Activated T-cell treated with anti-CD3 and anti-CD28 coated beads for 24 hours (primary cell): ENCODE measurements around the gene SLC34A1.

Experiments used
- DNase-seq: peaks from one replicate; pipeline ENCODE4 v3.0.0-alpha.2; 2020; ENCODE audit warnings: low read depth

The SLC34A1 gene

DNA sequence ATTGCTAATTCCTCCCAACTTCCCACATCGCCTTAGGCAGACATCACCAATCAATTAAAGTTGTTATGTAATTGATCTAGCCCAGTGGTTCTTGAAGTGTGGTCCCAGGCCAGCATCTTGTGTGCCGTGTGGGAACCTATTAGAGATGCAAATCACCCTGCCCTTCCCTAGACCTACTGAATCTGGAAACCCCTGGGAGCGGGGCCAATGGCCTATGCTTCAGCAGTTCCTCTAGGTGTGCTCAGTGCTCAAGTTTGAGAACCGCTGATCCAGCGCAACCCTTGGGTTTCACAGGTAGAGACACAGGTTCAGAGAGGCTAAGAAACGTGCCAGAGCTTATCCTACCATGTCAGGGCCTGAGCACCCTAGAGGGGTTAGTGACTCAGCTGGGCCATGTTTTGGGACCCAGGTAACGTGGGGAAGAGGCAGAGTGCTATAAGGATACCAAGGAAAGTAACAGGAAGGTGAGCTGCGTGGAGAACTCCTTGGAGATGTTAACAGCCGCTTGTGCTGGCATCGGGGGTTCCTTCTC is 4.4 kb downstream of the SLC34A1 start:
- DNase-seq: no peak

DNA sequence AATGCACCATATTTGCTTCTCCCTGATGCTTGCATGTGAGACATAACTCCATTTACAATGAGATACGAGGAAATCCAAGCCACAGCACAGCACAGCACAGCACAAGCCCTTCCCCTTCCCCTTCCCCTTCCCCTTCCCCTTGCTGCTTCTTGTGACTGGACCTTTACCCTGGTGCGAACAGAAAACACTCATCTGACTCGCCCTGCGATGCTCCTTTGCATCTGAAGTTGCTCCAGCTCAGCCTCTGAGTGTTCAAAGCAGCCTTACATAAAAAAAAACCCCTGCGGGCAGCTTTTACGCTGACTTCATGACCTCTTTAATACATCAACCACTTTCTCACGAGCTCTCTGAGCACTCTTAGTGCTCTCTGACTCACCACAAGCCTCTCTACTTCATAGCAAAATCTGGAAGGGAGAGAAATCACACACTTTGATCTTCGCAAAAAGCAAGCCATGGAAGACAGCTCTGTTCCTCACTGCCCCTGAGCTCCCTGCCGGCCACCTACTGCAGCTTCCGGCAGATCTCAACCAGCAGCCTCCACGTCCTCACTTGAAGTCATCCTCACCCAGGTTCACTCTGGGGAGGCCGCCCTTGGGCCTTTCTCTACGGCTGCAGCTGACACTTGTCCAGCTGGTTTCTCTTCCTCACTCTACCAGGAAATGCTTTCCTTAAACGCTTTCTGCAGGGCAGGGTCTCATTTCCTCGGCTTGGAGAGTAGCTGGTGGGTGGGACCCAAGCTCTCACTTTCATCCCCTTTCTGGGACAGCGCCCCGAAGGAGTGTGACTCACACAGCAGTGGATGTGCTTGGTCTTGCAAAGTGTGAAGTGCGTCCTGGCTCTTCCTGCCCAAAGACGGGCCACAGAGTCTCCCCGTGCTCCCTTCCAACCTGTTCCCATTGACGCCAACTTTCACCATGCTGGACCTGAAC is 5.3 kb downstream of the SLC34A1 start:
- no peak for DNase-seq

DNA sequence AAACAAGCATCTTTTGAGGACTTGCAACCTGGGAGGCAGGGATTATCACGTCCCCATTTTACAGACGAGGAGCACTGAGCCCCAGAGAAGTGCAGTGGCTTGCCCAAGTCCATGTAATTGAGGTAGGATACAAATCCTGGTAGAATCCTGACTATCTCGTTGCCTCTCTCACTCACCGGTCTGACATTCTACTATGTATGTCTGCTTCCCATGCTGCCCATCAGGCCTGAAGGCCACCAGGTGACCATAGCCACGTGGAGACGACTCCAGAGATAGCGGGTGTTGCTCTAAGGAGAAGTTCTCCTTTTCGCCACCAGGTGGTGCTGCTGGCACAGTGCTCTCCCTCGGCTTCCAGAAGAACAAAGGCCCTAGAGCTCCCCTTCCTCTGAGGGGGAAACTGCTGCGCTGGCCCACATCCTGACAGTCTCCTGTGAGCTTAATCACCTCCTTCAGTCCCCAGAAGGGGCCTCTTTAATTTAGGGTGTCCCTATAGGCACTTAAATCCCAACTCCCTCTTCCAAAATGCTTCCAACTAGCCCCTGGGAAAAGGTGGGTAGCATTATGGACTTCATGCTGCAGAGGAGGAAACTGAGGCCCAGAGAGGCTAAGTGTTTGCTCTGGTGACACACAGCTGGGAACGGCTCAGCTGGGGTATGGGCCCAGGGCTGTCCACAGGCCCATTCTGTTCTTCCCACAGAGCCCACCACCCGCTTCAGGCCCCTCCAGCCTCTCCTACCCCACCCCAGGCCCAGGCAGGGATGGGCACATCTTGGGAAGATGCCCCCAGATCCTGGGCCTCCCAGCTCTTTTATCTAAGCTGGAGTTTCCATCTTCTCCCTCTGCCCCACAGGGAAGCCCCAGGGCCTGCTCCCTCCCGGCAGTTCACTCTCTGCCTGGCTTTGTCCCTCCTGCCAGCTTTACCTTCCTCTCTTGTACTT is 6.4 kb downstream of the SLC34A1 start:
- DNase-seq: peak; percentile 83

DNA sequence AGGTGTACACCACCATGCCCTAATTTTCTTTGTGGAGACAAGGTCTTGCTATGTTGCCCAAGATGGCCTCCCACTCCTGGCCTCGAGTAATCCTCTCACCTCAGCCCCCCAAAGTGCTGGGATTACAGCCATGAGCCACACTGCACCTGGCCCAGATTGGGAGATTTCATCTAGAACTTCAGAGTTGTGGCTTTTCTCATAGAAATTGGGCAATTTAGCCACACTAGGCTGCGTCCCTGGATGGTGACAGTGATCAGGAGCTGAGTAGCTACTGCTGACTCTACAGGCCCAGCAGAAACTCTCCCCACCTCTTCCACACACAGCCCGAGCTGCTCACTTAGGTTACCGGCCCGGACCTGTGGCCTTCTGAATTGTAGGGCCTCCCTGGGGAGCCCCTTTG is 8.5 kb downstream of the SLC34A1 start:
- DNase-seq: no peak

DNA sequence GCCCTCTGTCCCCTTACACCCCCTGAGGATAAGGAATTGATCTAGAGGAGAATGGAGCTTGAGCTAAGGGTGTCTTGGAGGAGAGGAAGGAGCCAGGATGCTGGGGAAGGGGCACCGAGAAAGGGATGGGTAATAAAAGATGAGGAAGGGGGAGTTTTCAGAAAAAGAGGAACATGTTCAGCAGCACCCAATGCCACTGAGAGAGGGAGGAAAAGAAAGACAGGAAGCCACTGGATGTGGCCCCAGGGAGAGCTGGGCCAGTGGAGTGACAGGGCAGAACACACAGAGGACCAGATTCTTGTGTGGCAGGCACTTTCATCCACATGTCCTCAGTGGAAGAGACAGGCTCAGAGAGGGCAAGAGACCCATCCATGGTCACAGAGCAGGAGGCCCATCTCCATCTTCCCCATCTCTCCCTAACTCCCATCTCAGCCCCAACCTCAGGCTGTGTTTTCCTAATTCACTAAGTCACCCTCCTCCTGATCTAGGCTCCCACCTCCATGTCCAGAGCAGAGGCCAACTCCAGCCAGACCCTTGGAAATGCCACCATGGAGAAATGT is 9.1 kb downstream of the SLC34A1 start:
- DNase-seq: no peak

DNA sequence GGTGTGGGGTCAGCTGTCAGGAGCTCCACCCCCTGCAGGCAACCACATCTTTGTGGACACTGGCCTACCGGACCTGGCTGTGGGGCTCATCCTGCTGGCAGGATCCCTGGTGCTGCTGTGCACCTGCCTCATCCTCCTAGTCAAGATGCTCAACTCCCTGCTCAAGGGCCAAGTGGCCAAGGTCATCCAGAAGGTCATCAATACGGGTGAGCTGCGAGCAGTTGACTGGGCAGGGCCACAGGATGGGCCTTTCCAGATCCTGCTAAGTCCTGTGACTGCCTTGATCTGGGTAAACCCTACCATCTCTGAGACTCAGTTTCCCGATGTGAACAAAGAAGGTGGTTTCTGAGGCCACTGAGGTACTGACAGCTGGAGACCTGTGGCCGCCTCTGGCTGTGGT is 9.8 kb downstream of the SLC34A1 start:
- no peak for DNase-seq

DNA sequence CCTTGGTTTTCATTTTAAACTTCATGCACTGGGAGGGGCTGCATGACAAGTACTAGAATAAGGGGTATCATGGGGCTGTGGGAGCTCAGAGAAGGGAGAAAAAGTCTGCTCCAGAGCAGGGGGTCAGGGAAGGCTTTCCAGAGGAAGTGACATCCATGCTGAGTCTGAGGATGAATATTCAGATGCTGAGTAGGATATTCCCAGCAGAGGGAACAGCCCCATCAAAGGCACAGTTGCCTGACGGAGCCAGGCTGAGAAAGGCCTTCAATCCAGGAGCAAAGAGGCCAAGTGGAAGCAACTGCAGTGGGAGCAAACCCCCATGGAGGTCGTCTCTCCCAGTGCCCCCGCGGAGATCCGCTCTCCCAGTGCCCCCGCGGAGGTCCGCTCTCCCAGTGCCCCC is 11.8 kb downstream of the SLC34A1 start:
- DNase-seq: no peak

DNA sequence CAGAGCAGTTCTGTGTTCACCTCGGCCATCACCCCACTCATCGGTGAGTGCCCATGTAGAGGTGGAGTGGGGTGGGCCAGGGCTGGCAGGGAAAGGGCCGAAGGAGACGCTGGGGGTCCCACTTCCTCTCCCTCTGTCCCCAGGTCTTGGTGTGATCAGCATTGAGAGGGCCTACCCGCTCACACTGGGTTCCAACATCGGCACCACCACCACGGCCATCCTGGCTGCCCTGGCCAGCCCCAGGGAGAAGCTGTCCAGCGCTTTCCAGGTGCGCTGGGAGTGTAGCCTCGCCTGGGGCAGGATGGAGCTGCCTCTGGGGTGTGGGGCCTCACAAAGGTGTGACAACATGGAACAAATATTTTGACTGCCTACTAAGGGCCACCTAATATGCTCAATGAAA is 12.6 kb downstream of the SLC34A1 start:
- DNase-seq: no peak

DNA sequence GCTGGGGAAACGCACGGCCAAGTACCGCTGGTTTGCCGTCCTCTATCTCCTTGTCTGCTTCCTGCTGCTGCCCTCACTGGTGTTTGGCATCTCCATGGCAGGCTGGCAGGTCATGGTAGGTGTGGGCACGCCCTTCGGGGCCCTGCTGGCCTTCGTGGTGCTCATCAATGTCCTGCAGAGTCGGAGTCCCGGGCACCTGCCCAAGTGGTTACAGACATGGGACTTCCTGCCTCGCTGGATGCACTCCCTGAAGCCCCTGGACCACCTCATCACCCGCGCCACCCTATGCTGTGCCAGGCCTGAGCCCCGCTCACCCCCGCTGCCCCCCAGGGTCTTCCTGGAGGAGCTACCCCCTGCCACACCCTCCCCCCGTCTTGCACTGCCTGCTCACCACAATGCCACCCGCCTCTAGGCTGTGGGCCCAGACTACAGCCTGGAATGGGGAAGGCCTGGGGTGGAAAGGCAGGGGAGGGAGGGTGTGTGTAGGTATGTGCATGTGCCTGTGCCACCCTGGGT is 13.7 kb downstream of the SLC34A1 start:
- no peak for DNase-seq

DNA sequence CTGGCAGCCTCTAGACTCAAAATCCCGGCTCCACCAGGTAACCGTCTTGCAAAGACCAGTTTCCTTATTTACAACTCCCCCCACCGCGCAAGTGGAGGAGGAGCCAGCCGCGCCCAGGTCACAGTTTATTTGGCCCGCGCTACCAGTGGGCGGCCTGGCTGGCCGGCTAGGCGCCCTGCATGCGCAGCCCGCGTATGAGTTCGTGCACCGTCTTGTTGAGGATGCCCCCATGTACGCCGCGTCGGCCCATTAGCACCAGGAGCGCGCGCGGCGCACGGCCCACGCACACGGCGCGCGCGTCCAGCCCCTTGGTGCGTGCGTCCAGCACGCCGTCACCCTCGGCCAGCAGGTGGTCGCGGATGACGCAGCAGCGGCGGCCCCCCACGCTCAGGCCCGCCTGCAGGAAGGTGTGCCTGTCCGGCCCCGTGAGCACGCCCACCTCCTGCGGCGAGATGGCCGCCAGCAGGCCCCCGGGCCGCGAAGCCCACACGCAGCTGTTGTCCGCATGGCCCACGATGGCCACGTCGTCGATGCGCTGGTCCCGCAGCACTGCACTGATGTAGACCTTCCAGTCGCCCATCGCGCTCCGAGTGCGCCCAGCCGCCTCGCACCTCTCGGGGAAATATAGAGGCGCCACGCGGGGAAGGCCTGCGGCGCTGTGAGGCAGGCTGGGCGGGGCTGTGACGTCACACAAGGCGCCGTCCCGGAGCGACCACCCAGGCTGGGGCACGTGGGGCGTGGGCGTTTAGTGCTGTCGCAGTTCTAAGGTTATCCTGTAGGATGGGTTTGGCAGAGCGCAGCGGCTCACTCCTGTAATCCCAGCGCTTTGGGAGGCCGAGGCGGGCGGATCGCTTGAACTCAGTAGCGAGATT is 16.0 kb downstream of the SLC34A1 start, which contains the start of gene PFN3:
Gene PFN3 (minus strand): TSS at position 665 of the 872 bp plus-strand sequence. CDS start 85 bp downstream, at position 580.
- no peak for DNase-seq

DNA sequence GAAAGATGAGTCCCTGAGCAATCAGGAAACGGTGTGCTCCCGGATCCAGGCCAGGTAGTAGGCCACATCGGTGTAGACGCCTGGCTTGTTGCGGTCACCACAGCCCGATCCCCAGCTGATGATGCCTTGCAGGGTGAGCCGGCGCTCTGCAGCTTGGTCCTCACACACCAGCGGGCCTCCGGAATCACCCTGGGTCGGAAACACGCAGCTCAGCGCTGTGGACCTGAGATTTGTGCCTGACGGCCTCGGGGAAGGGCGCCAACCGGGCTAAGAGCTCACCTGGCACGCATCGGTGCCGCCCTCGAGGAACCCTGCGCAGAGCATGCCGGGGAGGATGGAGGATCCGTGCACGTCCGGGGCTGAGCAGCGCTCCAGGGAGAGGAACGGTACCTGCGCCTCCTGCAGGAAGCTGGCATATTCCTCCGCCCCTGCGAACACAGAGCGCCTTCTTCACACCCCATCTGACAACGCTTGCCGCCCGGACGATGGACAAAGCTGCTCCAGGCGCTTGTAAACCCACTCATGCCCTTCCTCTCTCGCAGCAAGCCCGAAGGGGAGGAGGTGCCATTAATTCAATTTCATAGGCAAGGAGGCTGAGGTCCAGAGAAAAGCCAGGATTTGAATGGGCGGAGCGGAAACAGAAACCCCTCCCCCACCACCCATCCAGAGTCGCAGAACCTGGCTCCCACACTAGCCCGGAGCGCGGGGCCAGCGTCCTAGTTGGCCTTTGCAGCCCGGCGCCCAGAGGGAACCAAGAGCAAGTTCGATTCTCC is 18.2 kb downstream of the SLC34A1 start:
- DNase-seq: peak; percentile 61

DNA sequence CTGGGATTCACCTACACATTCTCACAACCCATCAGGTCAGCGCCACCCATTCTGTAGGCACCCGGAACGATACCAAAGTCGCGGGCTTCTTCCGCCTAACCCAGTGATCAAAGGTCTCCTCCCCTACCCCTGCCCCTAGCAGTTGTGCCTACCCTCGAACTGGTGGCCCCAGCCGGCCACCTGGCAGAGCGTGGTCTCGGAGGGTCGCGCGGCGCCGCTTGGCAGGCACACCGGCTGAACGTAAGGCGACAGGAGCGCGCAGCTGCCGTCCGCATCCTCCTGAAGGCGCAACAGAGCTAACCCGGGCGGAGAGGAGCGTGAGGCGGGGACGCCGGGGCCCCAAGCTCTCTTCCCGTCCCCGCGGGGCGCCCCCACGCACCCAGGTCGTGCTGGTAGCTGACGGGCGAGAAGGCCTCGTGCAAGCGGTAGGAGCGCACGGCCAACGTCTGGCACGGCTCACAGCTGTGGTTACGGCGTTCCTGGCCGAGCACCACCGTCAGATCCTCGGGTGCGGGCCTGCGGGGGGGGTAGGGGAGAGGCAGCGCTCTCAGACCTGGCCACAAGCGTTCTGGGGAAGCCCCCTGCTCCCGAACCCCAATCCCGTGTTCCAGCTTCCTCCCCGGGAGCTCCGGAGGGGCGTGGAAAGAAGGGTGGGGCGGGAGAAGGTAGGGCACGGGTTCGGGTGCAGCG is 19.0 kb downstream of the SLC34A1 start:
- DNase-seq: no peak

DNA sequence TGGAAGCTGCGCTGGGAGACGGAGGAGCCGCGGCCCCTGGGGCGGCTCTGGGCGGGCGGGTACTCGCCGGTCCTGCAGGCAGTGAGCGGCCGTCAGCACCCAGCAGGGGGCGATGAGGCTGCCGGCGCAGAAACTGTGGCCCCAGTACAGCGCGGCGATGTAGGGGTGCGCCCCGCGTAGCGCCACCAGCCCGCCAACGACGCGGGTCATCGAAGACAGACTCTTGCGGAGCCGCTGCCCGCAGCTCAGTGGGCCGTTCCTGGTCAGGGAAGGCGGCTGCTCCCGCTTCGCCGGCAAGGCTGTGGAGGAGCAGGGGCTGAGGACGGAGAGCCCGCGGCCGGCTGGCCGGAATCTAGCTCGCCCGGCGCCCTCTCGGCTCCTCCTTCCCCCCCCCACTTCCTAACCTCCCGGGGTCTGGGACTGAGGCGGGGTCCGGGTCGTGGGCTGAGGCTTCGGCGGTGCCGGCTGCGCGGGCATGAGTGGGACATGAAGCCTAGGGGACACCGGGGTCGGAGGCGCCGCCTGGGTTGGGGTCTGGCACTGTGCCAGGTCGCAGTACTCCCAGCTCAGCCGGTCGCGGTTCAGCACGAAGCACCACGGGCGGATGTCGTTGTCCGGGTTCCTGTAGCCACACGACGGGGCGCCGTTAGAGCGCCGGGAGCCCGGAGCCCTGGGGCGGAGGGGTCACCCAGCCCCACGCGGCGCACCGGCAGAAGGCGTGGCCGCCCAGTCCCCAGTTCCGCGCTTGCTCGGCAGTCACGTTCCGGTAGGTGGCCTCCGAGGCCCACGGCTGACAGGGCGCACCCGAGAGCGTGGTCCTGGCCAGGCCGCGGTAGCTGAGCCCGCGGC is 19.8 kb downstream of the SLC34A1 start:
- peak; percentile 78 for DNase-seq

DNA sequence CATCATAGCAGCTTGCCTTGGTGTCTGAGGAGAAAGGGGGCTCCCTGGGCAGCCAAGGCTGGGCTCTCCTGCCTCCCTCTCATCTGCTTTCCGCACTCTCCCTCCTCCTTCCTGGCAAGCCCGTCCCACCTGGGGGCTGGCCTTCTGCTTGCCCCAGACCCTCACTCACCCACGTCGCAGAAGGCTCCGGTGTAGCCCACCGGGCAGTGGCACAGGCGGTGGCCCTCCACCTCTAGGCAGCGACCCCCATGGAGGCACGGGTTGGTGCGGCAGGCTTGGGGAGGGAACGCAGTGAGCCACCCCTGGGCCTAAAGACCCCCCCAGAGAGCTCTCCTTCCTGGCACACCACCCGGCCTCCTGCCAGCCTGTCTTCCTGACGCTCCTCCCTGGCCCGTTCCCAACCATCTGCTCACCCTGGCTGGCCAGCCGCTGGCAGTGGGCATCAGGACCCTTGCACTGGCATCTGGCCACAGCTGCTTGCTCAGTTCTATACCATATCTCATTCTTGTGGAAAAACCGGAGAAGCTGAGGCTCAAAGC is 20.5 kb downstream of the SLC34A1 start:
- DNase-seq: no peak

DNA sequence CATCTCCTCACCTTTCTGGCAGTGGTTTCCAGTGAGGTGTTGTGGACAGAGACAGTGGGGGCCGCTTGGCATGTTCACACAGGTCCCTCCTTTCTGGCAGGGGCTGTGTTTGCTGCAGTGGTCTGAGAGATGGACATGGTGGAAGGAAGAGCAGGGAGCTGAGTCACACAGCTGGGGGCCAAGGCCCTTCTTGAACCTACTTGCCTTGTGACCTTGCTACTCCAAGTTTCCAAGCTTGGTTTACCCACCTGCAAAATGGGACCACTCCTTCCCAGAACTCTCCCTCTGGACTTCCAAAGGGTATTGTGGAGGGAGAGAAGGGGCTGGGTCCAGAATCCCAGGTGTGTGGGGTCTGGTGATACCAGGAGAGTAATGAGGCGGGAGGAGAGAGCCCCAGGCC is 21.1 kb downstream of the SLC34A1 start:
- no peak for DNase-seq

DNA sequence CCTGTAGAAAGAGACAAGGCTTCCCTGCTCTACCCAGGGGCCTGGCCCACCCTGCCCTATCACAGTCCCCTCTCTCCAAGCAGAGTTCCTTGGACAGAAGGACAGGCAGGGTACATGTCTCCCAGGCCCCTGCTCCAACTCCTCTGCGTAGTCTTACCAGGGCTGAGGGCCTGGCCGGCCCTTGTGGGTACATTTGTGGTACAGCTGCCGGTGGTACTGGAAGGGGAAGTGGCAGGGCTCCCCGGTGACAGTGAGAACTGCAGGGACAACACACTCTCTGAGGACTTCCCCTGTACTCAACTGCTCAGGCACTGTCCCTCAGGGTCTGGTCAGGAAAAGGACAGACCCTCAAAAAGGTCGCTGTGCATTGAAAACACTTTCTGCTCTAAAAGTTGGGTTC is 21.6 kb downstream of the SLC34A1 start:
- DNase-seq: no peak

DNA sequence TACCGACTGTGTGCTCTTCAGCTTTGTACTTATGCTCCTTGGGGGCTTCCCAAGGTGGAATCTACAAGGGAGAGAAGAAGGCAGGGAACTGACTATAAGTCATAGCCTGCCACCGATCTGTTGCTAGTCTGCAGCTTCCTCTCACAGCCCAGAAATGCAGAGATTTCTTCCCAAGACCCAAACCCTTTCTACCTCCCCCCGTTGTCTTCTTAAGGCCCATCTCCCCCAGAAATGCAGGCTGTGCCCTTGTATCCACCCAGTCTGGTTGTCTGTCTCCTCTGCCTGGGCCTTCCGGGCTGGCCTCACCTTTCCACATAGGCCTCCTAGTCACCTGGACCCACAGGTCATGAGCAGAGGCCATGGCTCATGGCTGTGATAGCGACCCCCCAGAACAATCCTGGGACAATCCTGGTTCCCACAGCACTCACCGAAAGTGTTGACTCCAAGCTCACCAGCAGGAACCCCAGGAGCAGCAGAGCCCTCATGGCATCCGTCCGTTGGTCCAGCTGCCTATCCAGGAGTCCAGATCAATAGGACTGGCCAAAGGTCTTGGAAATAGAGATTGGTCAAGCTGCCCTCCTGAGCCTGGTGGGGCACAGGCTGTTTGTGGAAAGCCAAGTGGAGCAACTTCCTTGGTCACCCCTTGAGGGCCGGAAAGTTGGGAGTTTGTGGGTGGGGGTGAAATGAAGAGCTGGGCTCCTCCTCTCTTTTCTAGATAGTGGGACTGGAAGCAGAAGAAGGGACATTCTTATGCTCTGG is 25.0 kb downstream of the SLC34A1 start, which contains the start of gene F12:
Gene F12 (minus strand): TSS at position 522 of the 759 bp plus-strand sequence. CDS start 37 bp downstream, at position 485.
- DNase-seq: no peak
